ENCODE data around the gene SEMA5A.

Gene SEMA5A

DNA sequence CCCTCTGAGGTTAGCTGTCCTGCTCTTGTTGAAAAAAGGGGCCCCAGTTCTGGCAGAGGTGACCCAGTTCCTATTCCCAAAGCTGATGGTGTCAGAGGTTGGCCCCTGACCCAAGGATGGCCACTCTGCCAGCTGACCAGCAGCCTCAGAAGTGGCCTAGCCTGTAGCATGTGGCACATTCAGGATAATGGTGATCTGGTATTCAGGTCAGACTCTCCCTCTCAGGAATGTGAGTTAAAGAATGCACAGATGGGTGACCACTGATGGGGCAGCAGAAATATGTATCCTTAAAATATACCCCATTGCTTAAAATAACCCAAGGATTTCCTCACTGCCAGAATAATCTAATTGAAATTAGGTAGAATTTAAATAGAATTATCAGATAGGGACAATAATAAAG, 369.2 kb downstream of the SEMA5A start:
- TF ChIP-seq, protein P1, sequence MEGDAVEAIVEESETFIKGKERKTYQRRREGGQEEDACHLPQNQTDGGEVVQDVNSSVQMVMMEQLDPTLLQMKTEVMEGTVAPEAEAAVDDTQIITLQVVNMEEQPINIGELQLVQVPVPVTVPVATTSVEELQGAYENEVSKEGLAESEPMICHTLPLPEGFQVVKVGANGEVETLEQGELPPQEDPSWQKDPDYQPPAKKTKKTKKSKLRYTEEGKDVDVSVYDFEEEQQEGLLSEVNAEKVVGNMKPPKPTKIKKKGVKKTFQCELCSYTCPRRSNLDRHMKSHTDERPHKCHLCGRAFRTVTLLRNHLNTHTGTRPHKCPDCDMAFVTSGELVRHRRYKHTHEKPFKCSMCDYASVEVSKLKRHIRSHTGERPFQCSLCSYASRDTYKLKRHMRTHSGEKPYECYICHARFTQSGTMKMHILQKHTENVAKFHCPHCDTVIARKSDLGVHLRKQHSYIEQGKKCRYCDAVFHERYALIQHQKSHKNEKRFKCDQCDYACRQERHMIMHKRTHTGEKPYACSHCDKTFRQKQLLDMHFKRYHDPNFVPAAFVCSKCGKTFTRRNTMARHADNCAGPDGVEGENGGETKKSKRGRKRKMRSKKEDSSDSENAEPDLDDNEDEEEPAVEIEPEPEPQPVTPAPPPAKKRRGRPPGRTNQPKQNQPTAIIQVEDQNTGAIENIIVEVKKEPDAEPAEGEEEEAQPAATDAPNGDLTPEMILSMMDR (conservative IDR thresholded peaks at IDR 0.05; ENCODE audit: control insufficient read depth, insufficient read depth, low read depth, low read length): no peak
- H3K4me3 ChIP-seq (ENCODE audit: control insufficient read depth, low read depth, low read length): no peak overlapping the region
- no peak for DNase-seq (ENCODE audit: low read depth)

DNA sequence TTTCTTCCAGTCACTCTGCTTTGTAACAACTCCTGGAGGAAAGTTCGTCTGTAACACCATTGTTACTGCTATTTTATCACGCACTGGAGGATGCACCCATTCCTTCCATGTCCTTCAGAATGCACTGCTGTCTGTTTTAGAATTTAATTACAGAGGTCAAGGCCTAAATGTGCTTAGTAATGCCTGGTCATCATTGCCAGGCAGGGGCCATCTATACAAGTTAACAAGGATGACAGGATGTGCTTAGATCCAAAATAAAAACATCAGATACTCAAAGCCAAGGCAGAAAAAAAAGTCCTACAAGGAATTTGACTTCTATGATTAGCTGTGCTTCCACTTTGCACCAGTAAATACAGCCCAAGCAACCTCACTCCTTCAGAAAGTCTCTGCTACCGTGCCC, 371.4 kb downstream of the SEMA5A start:
- peak; percentile 62 for DNase-seq (ENCODE audit: low read depth)

DNA sequence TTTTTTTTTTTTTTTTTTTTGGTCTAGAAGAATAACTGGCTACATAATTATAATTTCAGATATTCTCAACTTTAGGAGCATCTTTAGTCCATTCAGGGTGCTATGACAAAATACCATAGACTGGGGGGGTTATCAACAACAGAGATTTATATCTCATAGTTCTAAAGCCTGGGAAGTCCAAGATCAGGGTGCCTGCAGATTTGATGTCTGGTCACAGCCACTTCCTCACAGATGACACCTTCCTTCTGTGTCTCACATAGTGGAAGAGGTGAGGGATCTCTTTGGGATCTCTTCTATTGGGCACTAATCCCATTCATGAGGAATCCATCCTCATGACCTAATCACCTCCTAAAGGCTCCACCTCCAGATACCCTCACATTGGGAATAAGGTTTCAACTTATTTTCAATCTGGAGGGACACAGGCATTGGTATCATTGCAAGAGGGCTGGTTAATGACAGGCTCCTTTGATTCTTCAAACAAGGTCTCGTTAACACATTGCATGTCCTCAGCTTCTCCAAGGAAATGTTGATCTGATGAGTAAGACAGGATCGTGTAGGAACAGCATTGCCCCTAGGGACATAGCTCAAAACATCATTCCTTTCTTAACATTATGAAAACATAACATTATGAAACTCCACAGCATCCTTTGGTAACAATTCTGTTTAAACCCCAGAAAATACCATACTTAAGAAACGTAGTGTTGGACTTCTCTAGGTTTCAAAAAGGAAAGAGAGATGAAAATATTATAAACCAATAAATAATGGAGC, 372.4 kb downstream of the SEMA5A start:
- no peak overlapping the region for H3K4me3 ChIP-seq (ENCODE audit: control insufficient read depth, low read depth, low read length)
- DNase-seq (ENCODE audit: low read depth): peak; percentile 94
- TF ChIP-seq, protein P1 (conservative IDR thresholded peaks at IDR 0.05; ENCODE audit: control insufficient read depth, insufficient read depth, low read depth, low read length): no peak

More for the DNA sequence above, 371.4 kb downstream of the SEMA5A start:
- TF ChIP-seq, protein P1 (conservative IDR thresholded peaks at IDR 0.05; ENCODE audit: control insufficient read depth, insufficient read depth, low read depth, low read length): no peak
- no peak overlapping the region for H3K4me3 ChIP-seq (ENCODE audit: control insufficient read depth, low read depth, low read length)

DNA sequence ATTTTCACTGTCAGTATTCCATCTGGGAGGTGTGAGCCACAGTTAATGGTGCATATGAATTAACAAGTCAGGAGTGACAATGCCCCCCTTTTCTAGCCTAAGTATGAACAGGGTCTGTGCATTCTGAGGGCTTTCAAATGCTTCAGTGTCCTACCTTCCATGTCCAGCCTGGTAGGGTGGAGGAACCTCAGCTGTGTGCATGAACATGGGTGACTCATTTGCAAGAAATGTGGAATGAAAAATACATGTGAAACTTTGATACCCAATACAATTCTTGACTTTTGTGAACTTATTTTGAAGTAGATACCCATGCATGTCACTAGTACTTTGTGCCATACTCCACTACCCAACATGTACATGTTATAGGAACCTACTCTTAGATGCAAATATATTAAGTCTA, 375.8 kb downstream of the SEMA5A start:
- no peak overlapping the region for H3K4me3 ChIP-seq (ENCODE audit: control insufficient read depth, low read depth, low read length)
- DNase-seq (ENCODE audit: low read depth): peak; percentile 25
- TF ChIP-seq, protein P1 (conservative IDR thresholded peaks at IDR 0.05; ENCODE audit: control insufficient read depth, insufficient read depth, low read depth, low read length): no peak

DNA sequence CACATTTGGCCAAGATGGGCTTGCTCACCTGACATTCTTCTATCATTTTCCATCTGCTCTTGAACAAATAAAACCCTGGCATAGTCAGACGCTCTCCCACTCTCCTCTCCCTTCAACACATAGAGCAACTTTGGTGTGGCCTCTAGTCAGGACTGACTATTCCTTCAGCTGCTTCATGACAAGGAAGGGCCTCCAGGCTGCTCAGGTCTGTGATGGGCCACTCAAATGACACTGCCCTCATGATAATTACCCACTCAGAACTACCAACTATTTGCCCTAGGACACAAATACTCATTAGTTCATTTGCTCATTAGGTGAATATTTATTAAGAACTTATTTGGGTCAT, 376.3 kb downstream of the SEMA5A start:
- no peak overlapping the region for H3K4me3 ChIP-seq (ENCODE audit: control insufficient read depth, low read depth, low read length)
- no peak for DNase-seq (ENCODE audit: low read depth)
- TF ChIP-seq, protein P1 (conservative IDR thresholded peaks at IDR 0.05; ENCODE audit: control insufficient read depth, insufficient read depth, low read depth, low read length): no peak

DNA sequence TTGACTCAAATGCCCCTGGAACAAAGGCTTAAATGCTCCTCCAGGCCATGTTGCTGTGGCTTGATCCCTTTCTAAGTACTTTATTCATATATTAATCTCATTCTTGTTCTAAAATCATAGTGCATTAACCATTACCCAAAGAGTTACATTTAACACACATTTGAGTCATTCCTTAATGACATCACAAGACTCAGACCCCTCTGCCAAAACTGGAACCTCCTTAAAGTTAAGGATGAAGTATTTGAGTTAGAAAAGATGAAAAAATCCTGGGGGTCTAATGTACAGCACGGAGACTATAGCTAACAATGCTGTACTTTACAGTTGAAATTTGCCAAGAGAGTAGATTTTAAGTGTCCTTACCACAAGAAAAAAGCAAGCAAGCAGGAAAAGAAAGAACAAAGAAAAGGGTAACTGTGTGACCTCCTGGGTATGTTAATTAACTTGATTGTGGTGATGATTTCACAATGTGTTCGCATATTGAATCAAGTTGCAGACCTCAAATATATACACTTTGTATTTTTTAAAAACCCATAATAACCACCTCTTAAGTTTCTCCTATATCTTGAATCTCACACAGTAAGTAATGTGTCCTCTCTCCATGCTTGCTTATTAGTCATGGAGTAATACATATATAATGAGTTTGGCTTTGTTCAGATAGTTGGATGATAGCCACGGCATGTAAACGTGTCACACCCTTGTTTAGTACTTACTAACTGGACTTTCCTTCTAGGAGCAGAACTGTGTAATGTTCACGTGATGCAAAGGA, 376.9 kb downstream of the SEMA5A start:
- TF ChIP-seq, protein P1 (conservative IDR thresholded peaks at IDR 0.05; ENCODE audit: control insufficient read depth, insufficient read depth, low read depth, low read length): no peak
- DNase-seq (ENCODE audit: low read depth): peak; percentile 52
- H3K4me3 ChIP-seq (ENCODE audit: control insufficient read depth, low read depth, low read length): no peak overlapping the region

Data from fibroblast of mammary gland (primary cell).